NB4 (cell line): Measurements from ENCODE around the gene FAM83D.

ENCODE experiments used
- POLR2A ChIP-seq: IDR thresholded peaks from 2 replicates; pipeline ENCODE4 v1.6.1; 2011; ENCODE audit warnings: mild to moderate bottlenecking; ENCODE audit not compliant: insufficient read length; ENCODE audit errors: extremely low read depth
- TF ChIP-seq, protein P1 (sequence below): IDR thresholded peaks from one replicate; pipeline ENCODE4 v1.5.1; 2012; ENCODE audit warnings: low read depth, low read length

DNA sequence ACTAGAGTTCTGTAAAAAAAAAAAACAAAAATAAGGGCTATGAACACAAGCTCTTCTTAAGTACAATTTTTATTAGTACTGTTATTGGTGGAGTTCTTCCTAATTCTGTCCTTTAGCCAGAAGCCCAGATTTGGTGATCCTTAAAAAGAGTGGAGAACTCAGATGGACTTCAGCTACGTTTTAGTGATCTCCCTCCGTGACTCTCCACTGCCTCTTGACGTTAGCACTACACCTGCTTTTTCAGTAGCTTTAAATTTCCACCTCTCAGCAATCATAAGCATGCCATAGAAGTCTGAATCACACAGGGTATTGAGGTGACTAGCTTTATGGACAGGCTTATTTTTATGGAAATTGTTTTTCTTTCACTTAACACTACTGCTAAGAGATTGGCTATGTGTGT, 53.6 kb downstream of the FAM83D start:
- TF ChIP-seq, protein P1, sequence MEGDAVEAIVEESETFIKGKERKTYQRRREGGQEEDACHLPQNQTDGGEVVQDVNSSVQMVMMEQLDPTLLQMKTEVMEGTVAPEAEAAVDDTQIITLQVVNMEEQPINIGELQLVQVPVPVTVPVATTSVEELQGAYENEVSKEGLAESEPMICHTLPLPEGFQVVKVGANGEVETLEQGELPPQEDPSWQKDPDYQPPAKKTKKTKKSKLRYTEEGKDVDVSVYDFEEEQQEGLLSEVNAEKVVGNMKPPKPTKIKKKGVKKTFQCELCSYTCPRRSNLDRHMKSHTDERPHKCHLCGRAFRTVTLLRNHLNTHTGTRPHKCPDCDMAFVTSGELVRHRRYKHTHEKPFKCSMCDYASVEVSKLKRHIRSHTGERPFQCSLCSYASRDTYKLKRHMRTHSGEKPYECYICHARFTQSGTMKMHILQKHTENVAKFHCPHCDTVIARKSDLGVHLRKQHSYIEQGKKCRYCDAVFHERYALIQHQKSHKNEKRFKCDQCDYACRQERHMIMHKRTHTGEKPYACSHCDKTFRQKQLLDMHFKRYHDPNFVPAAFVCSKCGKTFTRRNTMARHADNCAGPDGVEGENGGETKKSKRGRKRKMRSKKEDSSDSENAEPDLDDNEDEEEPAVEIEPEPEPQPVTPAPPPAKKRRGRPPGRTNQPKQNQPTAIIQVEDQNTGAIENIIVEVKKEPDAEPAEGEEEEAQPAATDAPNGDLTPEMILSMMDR = no peak
- no peak for TF ChIP-seq POLR2A
